GM19023 (cell line): ENCODE results near the gene WDR5.

Experiments
- ATAC-seq: cut with Tn5 transposase; IDR thresholded peaks from one replicate; pipeline ENCODE4 v1.9.1; 2021; ENCODE audit warnings: mild to moderate bottlenecking, moderate library complexity; ENCODE audit not compliant: unreplicated experiment

Gene WDR5

GRCh38 chr9:134204991-134205578 lies 69.2 kb downstream of the WDR5 start:
- no peak for ATAC-seq

DNA sequence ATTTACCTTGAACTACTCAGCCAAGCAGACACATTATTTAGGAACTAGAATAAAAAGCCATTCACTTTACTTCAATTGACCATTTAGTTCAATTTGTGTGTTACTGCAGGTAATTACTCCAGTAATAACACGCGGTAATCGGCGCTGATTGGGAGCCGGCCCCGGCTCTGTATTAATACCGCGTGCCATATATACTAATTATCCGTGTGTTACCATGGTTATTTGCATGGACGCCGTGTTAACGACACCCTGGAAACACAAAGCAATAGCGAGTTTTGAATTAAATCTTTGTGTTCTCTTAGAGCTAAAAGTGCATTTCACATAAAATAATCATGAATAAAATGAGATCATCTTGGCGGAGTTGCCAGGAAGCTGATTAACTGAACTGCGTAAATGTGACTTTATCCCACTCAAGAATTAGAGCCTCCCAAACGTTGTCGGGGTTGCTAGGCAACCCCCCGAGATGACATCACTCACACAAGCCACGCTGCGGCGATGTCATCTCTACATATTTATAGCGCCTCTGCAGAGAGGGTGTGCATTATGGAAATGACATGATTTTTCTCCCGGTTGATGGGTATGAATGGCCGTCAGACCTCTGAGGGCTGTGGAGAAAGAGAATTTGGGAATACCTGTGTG lies 69.9 kb downstream of the WDR5 start:
- no peak for ATAC-seq

- ATAC-seq, result peak; percentile 64
Observed at GRCh38 chr9:134206311-134207300, 70.7 kb downstream of the WDR5 start.

GRCh38 chr9:134208310-134208841 lies 72.5 kb downstream of the WDR5 start:
- ATAC-seq, result no peak

- no peak for ATAC-seq
Observed at GRCh38 chr9:134208981-134209725, 73.3 kb downstream of the WDR5 start.
